Fibroblast of the aortic adventitia (primary cell): ENCODE data around the gene SPOCK1. TPM values are rescaled to one million over a fixed set of nuclear protein-coding genes. Genes with fewer than 3 reads are reported as not detected.

Source experiments
- DNase-seq: peaks from one replicate; pipeline ENCODE4 v3.0.0-alpha.2; 2010; ENCODE audit warnings: low read depth
- H3K4me3 ChIP-seq: 2 replicates; pipeline ENCODE4 v1.5.1; 2011; ENCODE audit warnings: low read depth, mild to moderate bottlenecking, control low read depth, low read length, moderate library complexity
- CTCF ChIP-seq: IDR thresholded peaks from 2 replicates; pipeline ENCODE4 v1.5.1; 2011; ENCODE audit warnings: mild to moderate bottlenecking, low read length, control low read depth, inconsistent platforms; ENCODE audit not compliant: insufficient read depth
- total RNA-seq: library from RNA; depleted of rRNA; stranded (reverse); fragments of >200 nt; gene quantifications from 2 replicates; pipeline ENCODE4 v1.2.3, GENCODE V29; 2012; ENCODE audit warnings: low replicate concordance

The SPOCK1 gene
- total RNA-seq, 1 donor = 174 TPM

GRCh38 chr5:137022725-137023124, 476.4 kb downstream of the SPOCK1 start:
- TF ChIP-seq CTCF = no peak
- H3K4me3 ChIP-seq = no peak overlapping the region
- DNase-seq = peak; percentile 42

GRCh38 chr5:137022043-137022442, 477.1 kb downstream of the SPOCK1 start:
- TF ChIP-seq CTCF = no peak
- DNase-seq = peak; percentile 66

GRCh38 chr5:137019229-137019628, 479.9 kb downstream of the SPOCK1 start:
- H3K4me3 ChIP-seq = no peak overlapping the region
- DNase-seq = no peak
- TF ChIP-seq CTCF = no peak

More at GRCh38 chr5:137022043-137022442, 477.1 kb downstream of the SPOCK1 start:
- H3K4me3 ChIP-seq = no peak overlapping the region

- DNase-seq = no peak
- no peak overlapping the region for H3K4me3 ChIP-seq
- no peak for TF ChIP-seq CTCF
Observed at GRCh38 chr5:137016783-137017324, 482.3 kb downstream of the SPOCK1 start.

- no peak for TF ChIP-seq CTCF
- H3K4me3 ChIP-seq = no peak overlapping the region
- DNase-seq = no peak
Observed at GRCh38 chr5:137015540-137016116, 483.5 kb downstream of the SPOCK1 start.

- no peak for TF ChIP-seq CTCF
- H3K4me3 ChIP-seq = no peak overlapping the region
- no peak for DNase-seq
Observed at GRCh38 chr5:137014731-137015130, 484.4 kb downstream of the SPOCK1 start.

- no peak for TF ChIP-seq CTCF
- no peak overlapping the region for H3K4me3 ChIP-seq
- no peak for DNase-seq
Observed at GRCh38 chr5:137010226-137010625, 488.9 kb downstream of the SPOCK1 start.
